Gastrocnemius medialis (tissue), 4 donors: ENCODE results near the gene PAQR5.

ENCODE experiments used
- CTCF ChIP-seq, 5 experiments: fragments of 450-650 bp in 3 of 5; fragments of 200-600 bp in 2 of 5; sonication (generic) in 2 of 5; IDR thresholded peaks in 4 of 5; conservative IDR thresholded peaks in 1 of 5; 1 replicate in 4 of 5; 2 replicates in 1 of 5; pipeline ENCODE4 v1.5.1; 2016 to 2019; ENCODE audit warnings: antibody characterized with exemption in 5 of 5, mild to moderate bottlenecking in 3 of 5, moderate library complexity in 3 of 5
- POLR2A ChIP-seq, 2 donors: fragments of 450-650 bp; IDR thresholded peaks; one replicate each; pipeline ENCODE4 v1.6.1; 2017; ENCODE audit warnings: antibody characterized with exemption in 2 of 2, mild to moderate bottlenecking in 2 of 2, moderate library complexity in 2 of 2

DNA sequence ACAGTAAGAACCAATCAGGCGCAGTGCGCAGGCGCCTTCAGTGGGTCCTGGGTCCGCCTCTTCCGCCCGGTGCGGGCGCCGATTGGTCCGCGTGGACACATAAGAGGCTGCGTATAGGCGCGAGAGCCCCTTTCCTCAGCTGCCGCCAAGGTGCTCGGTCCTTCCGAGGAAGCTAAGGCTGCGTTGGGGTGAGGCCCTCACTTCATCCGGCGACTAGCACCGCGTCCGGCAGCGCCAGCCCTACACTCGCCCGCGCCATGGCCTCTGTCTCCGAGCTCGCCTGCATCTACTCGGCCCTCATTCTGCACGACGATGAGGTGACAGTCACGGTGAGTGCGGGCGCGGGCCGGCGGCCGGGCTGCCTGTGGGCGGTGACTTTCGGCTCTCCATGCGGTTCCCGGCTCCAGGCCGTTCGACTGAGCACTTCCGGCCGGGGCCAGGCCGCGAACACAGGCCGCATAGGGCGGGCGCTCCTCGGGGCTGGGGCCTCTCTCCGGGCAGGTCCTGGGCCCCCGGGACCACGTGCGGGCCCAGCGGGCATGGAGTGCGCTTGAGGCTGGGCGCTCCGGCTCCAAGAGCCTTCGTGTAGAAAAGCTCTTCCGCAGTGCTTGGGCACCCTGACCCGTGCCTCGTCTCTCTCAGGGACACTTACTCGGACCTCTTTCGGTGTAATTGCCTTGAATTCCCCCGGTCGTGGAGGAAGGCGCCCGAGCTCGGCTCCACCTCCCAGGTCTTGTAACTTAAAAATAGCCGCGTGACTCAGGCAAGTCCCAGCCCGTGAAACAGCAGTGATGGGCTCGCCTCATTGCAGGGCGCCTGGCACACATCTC is 154.2 kb downstream of the PAQR5 start, which contains the start of gene RPLP1:
- TF ChIP-seq POLR2A (IDR thresholded peaks at IDR 0.05) (peak; percentile 97 to 99), CTCF (IDR thresholded peaks at IDR 0.05 in 4 of 5, conservative IDR thresholded peaks at IDR 0.05 in 1 of 5) (peak in 1 of 5 experiments; percentile 12)
